ENCODE data around the gene FAM149A. TPM values are rescaled to one million over a fixed set of nuclear protein-coding genes. Genes with fewer than 3 reads are reported as not detected.

The FAM149A gene
- total RNA-seq, 2 donors from 2014 or later = 12.9 to 27.0 TPM

DNA sequence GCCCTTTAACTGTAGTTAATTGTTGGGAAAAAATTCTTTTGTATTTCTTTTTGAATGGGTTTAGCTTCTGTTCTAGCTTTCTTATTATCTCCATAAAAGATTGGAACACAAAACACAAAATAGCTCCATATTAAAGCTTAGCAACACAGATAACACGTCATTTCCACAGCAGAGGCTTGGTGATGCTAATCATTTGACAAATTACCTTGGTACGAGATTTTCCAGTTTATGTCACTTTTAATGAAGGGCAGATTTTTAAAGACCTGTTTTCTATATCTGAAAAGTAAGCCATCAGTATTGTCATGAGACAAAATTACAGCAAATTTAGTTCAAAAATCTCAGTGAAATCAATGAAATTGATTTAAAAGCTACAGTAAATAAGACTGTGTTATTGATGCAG, 27.4 kb downstream of the FAM149A start:
- no peak for TF ChIP-seq POLR2AphosphoS5 (IDR thresholded peaks at IDR 0.05)
- WGBS = 68% methylated on average over 2 of the region's 2 CpGs
- Histone ChIP-seq H3K36me3 (no peaks in the 10 kb centered on the region), H3K27me3 (replicated peaks; ENCODE audit: insufficient read depth) (no peaks in the 10 kb centered on the region), H3K4me1 (replicated peaks) (peaks cover 3% of the 10 kb centered on the region), H3K27ac (no peak overlapping the region), H3K4me3 (no peak overlapping the region), H3K9me3 (no peaks in the 10 kb centered on the region)
- no peak for DNase-seq (ENCODE audit: low spot score)
- intact Hi-C loops (cut with DNase I) = no loop called here

DNA sequence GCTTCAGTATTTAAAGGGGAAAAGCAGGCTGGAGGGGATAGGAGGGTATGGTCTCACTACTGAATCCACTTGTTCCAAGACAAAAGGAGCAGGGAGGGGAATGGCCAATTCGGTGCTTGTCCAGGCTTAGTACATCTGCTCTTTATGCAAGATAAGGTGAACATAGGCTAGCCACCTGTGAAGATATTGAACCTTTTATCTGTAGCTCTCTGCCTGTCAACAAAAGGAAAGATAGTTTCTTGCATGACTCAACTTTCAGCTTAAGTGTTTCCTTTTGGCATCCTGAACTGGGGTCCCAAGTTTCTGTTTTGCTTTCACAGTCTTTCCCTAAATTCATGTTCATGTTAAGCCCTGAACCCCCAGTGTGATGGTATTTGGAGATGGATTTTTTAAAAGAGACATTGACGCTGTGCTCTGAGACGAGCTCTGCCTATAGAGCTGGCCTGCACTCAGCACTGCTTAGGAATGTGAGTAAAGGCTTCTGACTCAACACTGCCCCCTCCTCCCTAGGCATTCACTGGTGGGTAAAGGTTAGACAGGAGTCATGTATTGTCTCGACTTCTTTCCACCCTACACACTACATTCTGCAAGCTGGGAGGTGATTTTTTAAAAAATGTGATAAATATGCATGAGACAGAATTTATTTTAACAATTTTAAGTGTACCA, 28.2 kb downstream of the FAM149A start:
- Histone ChIP-seq H3K27ac (no peak overlapping the region), H3K4me1 (replicated peaks) (peaks cover 3% of the 10 kb centered on the region), H3K4me3 (no peak overlapping the region), H3K27me3 (replicated peaks; ENCODE audit: insufficient read depth) (no peaks in the 10 kb centered on the region), H3K9me3 (no peaks in the 10 kb centered on the region), H3K36me3 (no peaks in the 10 kb centered on the region)
- no peak for TF ChIP-seq POLR2AphosphoS5 (IDR thresholded peaks at IDR 0.05)
- TF ChIP-seq, protein P1, sequence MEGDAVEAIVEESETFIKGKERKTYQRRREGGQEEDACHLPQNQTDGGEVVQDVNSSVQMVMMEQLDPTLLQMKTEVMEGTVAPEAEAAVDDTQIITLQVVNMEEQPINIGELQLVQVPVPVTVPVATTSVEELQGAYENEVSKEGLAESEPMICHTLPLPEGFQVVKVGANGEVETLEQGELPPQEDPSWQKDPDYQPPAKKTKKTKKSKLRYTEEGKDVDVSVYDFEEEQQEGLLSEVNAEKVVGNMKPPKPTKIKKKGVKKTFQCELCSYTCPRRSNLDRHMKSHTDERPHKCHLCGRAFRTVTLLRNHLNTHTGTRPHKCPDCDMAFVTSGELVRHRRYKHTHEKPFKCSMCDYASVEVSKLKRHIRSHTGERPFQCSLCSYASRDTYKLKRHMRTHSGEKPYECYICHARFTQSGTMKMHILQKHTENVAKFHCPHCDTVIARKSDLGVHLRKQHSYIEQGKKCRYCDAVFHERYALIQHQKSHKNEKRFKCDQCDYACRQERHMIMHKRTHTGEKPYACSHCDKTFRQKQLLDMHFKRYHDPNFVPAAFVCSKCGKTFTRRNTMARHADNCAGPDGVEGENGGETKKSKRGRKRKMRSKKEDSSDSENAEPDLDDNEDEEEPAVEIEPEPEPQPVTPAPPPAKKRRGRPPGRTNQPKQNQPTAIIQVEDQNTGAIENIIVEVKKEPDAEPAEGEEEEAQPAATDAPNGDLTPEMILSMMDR (IDR thresholded peaks at IDR 0.05) = no peak
- no peak for TF ChIP-seq POLR2A (IDR thresholded peaks at IDR 0.05)
- DNase-seq (ENCODE audit: low spot score) = no peak
- intact Hi-C loops (cut with DNase I) = no loop called here
- WGBS = 27% methylated on average over 4 of the region's 4 CpGs

DNA sequence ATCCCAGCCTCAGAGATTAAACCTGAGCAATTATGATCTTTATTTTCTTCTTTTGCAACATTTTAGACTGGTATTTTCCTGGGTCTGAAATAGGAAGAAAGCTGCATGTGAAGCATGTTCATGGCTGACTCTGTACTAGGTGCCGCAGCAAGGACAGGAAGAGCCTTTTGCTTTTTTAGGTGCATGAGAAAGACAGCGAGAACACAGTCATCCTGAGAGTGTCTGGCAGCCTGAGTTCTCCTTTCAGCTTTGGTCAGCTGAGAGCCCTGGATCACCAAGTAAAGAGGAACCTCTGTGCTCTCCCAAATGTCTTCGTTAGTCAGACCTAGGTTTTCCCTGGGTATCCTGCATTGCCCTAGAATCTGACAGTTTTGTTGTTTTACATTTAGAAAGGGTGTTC, 29.8 kb downstream of the FAM149A start:
- Histone ChIP-seq H3K4me3 (no peak overlapping the region), H3K27me3 (replicated peaks; ENCODE audit: insufficient read depth) (no peaks in the 10 kb centered on the region), H3K9me3 (no peaks in the 10 kb centered on the region), H3K27ac (no peak overlapping the region), H3K36me3 (no peaks in the 10 kb centered on the region), H3K4me1 (replicated peaks) (peaks cover under 1% of the 10 kb centered on the region)
- intact Hi-C loops (cut with DNase I) = no loop called here
- 76% methylated on average over 3 of the region's 3 CpGs for WGBS
- TF ChIP-seq POLR2AphosphoS5 (IDR thresholded peaks at IDR 0.05) (no peak), POLR2A (IDR thresholded peaks at IDR 0.05) (no peak)
- TF ChIP-seq, protein P1 (IDR thresholded peaks at IDR 0.05) = no peak
- DNase-seq (ENCODE audit: low spot score) = no peak

DNA sequence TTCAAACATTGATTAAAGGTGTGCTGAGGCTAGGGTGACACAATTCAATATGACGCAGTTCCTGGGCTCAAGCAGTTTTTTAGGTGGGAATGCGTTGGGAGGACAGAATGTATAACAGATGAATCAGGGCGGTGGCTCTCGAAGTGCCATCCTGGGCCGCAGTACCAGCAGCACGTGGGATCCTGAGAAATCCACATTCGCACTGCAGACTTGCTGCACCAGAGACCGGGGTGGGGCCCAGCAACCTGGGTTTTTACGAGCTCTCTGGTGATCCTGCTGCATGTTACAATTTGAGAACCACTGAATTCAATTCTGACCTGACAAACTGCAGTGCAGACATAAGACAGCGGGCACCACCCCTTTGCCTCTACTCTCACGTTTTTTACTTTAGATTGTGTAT, 30.4 kb downstream of the FAM149A start:
- WGBS = 87% methylated on average over 11 of the region's 11 CpGs
- no peak overlapping the region for H3K4me3 ChIP-seq
- no peaks in the 10 kb centered on the region for H3K4me1 ChIP-seq (replicated peaks)
- H3K9me3 ChIP-seq = no peaks in the 10 kb centered on the region
- intact Hi-C loops (cut with DNase I) = no loop called here
- H3K36me3 ChIP-seq = no peaks in the 10 kb centered on the region
- TF ChIP-seq POLR2AphosphoS5 (IDR thresholded peaks at IDR 0.05) (no peak), POLR2A (IDR thresholded peaks at IDR 0.05) (no peak)
- TF ChIP-seq, protein P1 (IDR thresholded peaks at IDR 0.05) = no peak
- H3K27me3 ChIP-seq (replicated peaks; ENCODE audit: insufficient read depth) = no peaks in the 10 kb centered on the region
- no peak overlapping the region for H3K27ac ChIP-seq
- no peak for DNase-seq (ENCODE audit: low spot score)

DNA sequence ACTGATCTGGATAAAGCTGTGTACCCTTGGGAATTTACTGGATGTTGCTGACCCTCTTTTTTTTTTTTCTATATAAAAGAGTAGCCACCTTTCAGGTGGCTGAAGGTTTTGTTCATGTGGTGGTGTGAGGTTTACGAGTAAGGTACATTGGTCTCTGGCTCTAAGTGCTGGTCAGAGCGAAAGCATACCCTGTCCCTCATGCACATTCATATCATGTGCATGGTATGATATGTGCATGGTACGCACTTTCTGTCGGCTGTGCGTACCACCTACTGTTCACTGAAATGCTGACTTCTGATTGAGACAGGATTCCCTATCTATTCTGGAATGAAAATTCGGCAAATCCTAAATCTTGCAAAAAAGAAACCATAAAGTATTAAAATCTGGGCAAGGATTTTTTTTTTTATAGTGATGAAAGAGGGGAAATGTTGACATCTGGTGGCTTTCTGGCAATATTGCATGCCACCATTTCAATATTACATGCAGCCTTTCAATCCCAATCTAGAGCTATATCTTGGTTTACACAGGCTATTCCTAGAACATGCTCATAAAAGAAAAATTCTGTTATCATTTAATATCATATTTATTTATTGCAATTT, 32.8 kb downstream of the FAM149A start:
- intact Hi-C loops (cut with DNase I) = loop anchor here (2.0 kb wide), 1 partner anchor 70 kb away; no protein-coding TSS in a partner anchor
- 52% methylated on average over 6 of the region's 6 CpGs for WGBS
- no peaks in the 10 kb centered on the region for H3K9me3 ChIP-seq
- TF ChIP-seq POLR2A (IDR thresholded peaks at IDR 0.05) = no peak
- TF ChIP-seq, protein P1 (IDR thresholded peaks at IDR 0.05) = peak; percentile 32 to 80 (median 68)
- peak; percentile 31 for TF ChIP-seq POLR2AphosphoS5 (IDR thresholded peaks at IDR 0.05)
- DNase-seq (ENCODE audit: low spot score) = no peak
- no peaks in the 10 kb centered on the region for H3K27me3 ChIP-seq (replicated peaks; ENCODE audit: insufficient read depth)
- H3K27ac ChIP-seq = no peak overlapping the region
- H3K4me3 ChIP-seq = no peak overlapping the region
- H3K36me3 ChIP-seq = no peaks in the 10 kb centered on the region
- H3K4me1 ChIP-seq (replicated peaks) = no peaks in the 10 kb centered on the region
